IgD-negative memory B cell (primary cell): ENCODE measurements around the gene APAF1. TPM values are rescaled to one million over a fixed set of nuclear protein-coding genes. Genes with fewer than 3 reads are reported as not detected.

Source experiments
- H3K27ac Mint-ChIP-seq, 3 donors: one replicate each; pipeline ENCODE4 v1.8.0; 2020 to 2022; ENCODE audit warnings: mild to moderate bottlenecking in 3 of 3, mixed read lengths in 3 of 3, moderate library complexity in 1 of 3
- H3K27me3 Mint-ChIP-seq: one replicate; pipeline ENCODE4 v1.8.0; 2021; ENCODE audit warnings: mixed read lengths
- H3K36me3 Mint-ChIP-seq: one replicate; pipeline ENCODE4 v1.8.0; 2020; ENCODE audit warnings: mild to moderate bottlenecking, mixed read lengths
- H3K4me1 Mint-ChIP-seq, 3 donors: one replicate each; pipeline ENCODE4 v1.8.0; 2020 to 2022; ENCODE audit warnings: mixed read lengths in 3 of 3, mild to moderate bottlenecking in 1 of 3
- H3K4me3 Mint-ChIP-seq, 4 donors: one replicate each; pipeline ENCODE4 v1.8.0; 2020 to 2022; ENCODE audit warnings: mild to moderate bottlenecking in 4 of 4, mixed read lengths in 4 of 4, moderate library complexity in 3 of 4
- H3K9me3 Mint-ChIP-seq, 3 donors: one replicate each; pipeline ENCODE4 v1.8.0; 2020 to 2021; ENCODE audit warnings: mixed read lengths in 3 of 3, mild to moderate bottlenecking in 1 of 3
- polyA plus RNA-seq: library from polyadenylated mRNA; unstranded; fragments of 300-500 nt; fragmentation: Illumina TruSeq; gene quantifications from one replicate; pipeline ENCODE4 v1.2.3, GENCODE V29; 2021

Gene APAF1
- polyA plus RNA-seq, 1 donor from 2014 or later = 10.6 TPM

DNA sequence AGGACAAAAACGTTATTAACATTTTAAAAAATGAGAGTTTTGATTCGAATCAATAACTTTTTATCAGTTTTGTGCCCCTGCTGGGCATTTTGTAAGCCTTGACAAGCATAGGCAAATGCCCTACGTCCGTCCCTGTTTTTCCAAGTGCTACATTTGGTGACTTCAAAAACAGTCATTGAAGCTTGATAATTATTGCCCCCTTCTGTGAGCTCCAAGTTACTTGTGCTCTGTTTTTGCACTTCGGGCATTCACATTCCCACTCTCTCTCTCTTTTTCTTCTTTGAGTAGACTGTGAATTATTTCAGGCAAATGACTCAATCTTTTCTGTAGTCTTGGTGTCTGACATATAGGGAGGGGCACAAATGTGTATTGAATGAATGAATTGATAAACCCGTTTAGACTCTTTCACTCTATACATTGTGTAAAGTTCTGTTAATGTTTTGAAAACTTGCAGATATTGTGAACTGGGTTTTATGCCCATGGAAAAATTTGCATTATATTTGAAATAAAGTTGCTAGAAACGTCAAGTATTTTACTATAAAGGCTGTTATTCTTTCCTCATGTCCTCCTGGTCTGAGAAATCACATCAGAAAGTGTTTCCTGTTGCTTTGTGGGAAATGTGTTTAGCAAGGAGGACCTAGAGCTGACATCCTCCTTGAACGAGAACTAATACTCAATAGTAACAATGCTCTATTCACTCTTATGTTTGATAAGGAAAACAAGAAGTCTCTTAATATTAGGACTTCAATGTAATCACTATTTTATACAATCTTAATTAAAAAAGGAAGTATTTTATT is 1.4 kb downstream of the APAF1 start:
- Mint-ChIP-seq H3K4me1 (peaks cover 12 to 30% (median 18%) of the 10 kb centered on the region in 3 donors), H3K36me3 (peaks cover 3% of the 10 kb centered on the region)

DNA sequence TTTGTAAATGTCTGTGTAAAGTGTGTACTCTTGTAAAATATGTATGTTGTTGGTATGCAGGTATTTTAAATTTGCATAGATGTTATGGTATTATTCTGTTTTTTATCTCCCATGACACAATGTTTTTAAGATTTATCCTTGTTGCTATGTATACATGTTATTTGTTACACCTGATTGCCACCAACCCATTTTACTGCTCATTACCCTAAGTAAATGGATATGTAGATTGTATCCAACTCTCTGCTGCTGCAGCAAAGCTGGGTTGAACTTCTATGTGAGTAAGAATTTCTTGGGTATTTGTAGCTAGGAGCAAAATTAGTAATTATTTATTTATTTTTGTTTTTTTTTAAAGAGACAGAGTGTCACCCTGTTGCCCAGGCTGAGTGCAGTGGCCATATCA is 6.2 kb downstream of the APAF1 start:
- H3K27me3 Mint-ChIP-seq = no peaks in the 10 kb centered on the region
- no peaks in the 10 kb centered on the region for H3K9me3 Mint-ChIP-seq
- H3K4me1 Mint-ChIP-seq = peaks cover 5 to 15% (median 15%) of the 10 kb centered on the region in 3 donors
- H3K4me3 Mint-ChIP-seq = no peak overlapping the region
- no peaks in the 10 kb centered on the region for H3K36me3 Mint-ChIP-seq
- peak overlapping the region in 1 of 3 donors; percentile 19 for H3K27ac Mint-ChIP-seq

More for the DNA sequence above, 1.4 kb downstream of the APAF1 start:
- Mint-ChIP-seq H3K27me3 (no peaks in the 10 kb centered on the region), H3K9me3 (no peaks in the 10 kb centered on the region), H3K27ac (peak overlapping the region; percentile 76 to 99 (median 89)), H3K4me3 (peak overlapping the region; percentile 98 to 100 (median 98))

- H3K27ac Mint-ChIP-seq = no peak overlapping the region
- H3K4me1 Mint-ChIP-seq = peaks cover 4 to 8% (median 8%) of the 10 kb centered on the region in 3 donors
- H3K9me3 Mint-ChIP-seq = no peaks in the 10 kb centered on the region
- H3K27me3 Mint-ChIP-seq = no peaks in the 10 kb centered on the region
- peak overlapping the region in 1 of 4 donors; percentile 7 for H3K4me3 Mint-ChIP-seq
- H3K36me3 Mint-ChIP-seq = peaks cover 5% of the 10 kb centered on the region
Measured at GRCh38 chr12:98653866-98654493, 8.9 kb downstream of the APAF1 start.

DNA sequence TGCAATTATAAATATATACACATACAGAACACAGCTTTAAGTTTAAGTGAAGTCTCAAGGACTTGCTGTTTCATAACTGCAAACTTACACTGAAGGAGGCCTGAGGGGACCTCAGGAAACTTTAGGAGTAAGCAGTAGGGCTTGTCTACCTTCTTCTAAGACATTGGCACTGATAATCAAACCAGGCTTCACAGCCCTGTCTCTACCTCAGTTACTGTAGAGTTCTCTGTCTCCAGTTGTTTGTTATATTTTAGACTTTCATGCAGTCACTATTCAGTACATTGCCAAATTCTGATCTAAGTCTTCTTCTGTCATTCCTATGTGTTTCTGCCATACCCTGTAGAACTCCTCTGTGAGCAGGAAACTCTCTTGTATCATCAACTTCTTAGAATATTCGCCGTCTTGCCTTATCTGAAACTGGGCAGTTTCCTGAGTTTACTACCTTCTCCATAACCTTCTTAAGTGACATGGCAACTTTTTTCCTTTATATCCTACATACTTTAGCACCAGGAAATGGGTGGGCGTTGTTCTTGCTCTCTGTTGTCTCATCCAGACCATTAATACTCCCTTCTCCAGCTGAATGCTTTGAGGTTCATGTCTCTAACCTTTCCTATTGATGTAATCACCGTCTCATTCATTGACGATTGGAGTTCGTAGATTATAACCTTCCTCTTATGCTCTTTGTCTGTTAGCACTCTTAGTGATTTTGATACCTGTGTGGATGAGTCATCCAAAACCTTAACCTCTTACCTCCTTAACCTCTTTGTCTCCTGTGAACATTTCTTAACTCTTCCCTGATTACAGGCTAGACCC is 11.4 kb downstream of the APAF1 start:
- H3K36me3 Mint-ChIP-seq = peaks cover 7% of the 10 kb centered on the region
- no peaks in the 10 kb centered on the region for H3K9me3 Mint-ChIP-seq
- no peaks in the 10 kb centered on the region for H3K27me3 Mint-ChIP-seq
- no peak overlapping the region for H3K4me3 Mint-ChIP-seq
- H3K27ac Mint-ChIP-seq = peak overlapping the region in 1 of 3 donors; percentile 2
- peaks cover 4 to 8% (median 8%) of the 10 kb centered on the region in 3 donors for H3K4me1 Mint-ChIP-seq

GRCh38 chr12:98660521-98660920 is 15.4 kb downstream of the APAF1 start:
- H3K4me1 Mint-ChIP-seq = peaks cover 0 to 8% (median 3%) of the 10 kb centered on the region in 3 donors
- H3K36me3 Mint-ChIP-seq = peaks cover 7% of the 10 kb centered on the region
- no peaks in the 10 kb centered on the region for H3K27me3 Mint-ChIP-seq
- no peak overlapping the region for H3K27ac Mint-ChIP-seq
- H3K4me3 Mint-ChIP-seq = no peak overlapping the region
- H3K9me3 Mint-ChIP-seq = no peaks in the 10 kb centered on the region

- Mint-ChIP-seq H3K4me3 (no peak overlapping the region), H3K27ac (no peak overlapping the region), H3K9me3 (no peaks in the 10 kb centered on the region), H3K4me1 (peaks cover 0 to 2% (median 0%) of the 10 kb centered on the region in 3 donors), H3K27me3 (no peaks in the 10 kb centered on the region), H3K36me3 (peaks cover 16% of the 10 kb centered on the region)
Measured at GRCh38 chr12:98669751-98670150, 24.7 kb downstream of the APAF1 start.

DNA sequence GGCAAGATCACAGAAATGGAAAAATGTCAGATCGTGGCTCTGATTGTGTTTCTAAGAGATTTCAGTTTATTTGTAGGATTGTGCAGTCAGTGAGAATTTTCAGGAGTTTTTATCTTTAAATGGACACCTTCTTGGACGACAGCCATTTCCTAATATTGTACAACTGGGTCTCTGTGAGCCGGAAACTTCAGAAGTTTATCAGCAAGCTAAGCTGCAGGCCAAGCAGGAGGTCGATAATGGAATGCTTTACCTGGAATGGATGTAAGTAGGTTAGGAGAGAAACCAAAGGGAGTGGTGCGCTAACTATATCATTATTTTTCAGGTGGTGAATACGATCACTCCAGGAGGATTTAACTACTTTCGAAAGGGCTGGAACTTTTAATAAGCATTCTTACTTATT is 26.4 kb downstream of the APAF1 start:
- H3K36me3 Mint-ChIP-seq = peaks cover 18% of the 10 kb centered on the region
- no peaks in the 10 kb centered on the region for H3K27me3 Mint-ChIP-seq
- no peak overlapping the region for H3K27ac Mint-ChIP-seq
- no peak overlapping the region for H3K4me3 Mint-ChIP-seq
- H3K9me3 Mint-ChIP-seq = no peaks in the 10 kb centered on the region
- H3K4me1 Mint-ChIP-seq = peaks cover 0 to 2% (median 0%) of the 10 kb centered on the region in 3 donors

DNA sequence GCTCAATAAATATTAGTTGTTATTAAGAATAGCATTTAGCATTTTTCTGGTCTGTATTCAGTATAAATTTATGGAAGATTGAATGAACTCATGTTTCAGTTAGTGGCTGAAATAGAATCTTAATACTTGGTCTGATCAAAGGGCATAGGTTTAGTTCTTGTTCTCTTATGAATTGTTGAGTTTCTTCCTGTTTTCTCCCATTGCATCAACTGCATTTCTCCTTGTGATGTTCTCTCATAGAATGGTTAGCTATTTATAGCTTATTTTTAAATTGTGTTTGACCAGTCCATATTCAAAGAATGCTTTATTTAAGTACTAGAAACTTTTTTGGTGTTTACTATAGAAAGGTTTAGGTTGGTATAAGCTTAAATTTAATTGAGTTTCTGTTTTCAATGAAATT is 29.8 kb downstream of the APAF1 start:
- H3K27ac Mint-ChIP-seq = no peak overlapping the region
- no peaks in the 10 kb centered on the region for H3K9me3 Mint-ChIP-seq
- H3K36me3 Mint-ChIP-seq = peaks cover 11% of the 10 kb centered on the region
- no peaks in the 10 kb centered on the region for H3K4me1 Mint-ChIP-seq
- no peak overlapping the region for H3K4me3 Mint-ChIP-seq
- H3K27me3 Mint-ChIP-seq = no peaks in the 10 kb centered on the region

DNA sequence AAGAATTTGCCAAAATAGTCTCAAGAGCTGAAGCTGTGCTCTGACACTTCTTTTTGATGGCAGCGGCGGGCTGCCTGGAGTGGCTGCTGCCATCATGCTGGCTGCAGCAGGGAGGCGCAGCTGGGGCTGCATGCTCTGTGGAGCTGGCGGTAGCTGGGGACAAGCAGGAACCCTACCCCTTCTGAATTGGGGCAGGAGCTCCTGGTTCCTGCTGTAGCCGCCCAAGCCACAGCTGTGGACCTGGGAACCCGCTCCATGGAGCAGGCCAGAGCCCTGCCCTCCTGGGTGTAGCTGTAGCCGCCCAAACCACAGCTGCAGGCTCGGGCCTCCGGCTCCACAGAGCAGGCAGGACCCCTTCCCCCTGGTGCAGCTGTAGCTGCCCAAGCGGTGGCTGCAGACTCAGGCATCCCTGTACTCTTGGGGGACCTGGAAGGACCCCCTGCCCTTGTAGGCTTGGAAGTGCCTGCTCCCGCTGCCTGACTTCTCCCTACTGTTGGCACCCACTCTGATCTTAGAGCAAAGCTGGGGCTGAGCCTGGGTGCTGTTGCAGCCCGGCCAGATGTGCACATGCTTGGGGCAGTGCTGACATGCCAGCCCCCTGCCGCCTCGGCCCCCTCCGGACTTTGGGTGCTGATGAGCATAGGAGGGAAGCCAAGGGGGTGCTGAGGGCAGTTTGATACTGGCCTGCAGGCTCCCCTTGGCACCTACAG is 33.3 kb downstream of the APAF1 start:
- Mint-ChIP-seq H3K9me3 (no peaks in the 10 kb centered on the region), H3K36me3 (peaks cover 11% of the 10 kb centered on the region), H3K4me3 (no peak overlapping the region), H3K27me3 (no peaks in the 10 kb centered on the region), H3K27ac (no peak overlapping the region), H3K4me1 (no peaks in the 10 kb centered on the region)

GRCh38 chr12:98678946-98679610 is 34.0 kb downstream of the APAF1 start:
- no peak overlapping the region for H3K4me3 Mint-ChIP-seq
- H3K27ac Mint-ChIP-seq = no peak overlapping the region
- H3K36me3 Mint-ChIP-seq = peaks cover 14% of the 10 kb centered on the region
- H3K4me1 Mint-ChIP-seq = no peaks in the 10 kb centered on the region
- H3K27me3 Mint-ChIP-seq = no peaks in the 10 kb centered on the region
- no peaks in the 10 kb centered on the region for H3K9me3 Mint-ChIP-seq

GRCh38 chr12:98679611-98680005 is 34.5 kb downstream of the APAF1 start:
- Mint-ChIP-seq H3K4me1 (no peaks in the 10 kb centered on the region), H3K9me3 (no peaks in the 10 kb centered on the region), H3K4me3 (no peak overlapping the region), H3K27me3 (no peaks in the 10 kb centered on the region), H3K36me3 (peaks cover 12% of the 10 kb centered on the region), H3K27ac (no peak overlapping the region)

DNA sequence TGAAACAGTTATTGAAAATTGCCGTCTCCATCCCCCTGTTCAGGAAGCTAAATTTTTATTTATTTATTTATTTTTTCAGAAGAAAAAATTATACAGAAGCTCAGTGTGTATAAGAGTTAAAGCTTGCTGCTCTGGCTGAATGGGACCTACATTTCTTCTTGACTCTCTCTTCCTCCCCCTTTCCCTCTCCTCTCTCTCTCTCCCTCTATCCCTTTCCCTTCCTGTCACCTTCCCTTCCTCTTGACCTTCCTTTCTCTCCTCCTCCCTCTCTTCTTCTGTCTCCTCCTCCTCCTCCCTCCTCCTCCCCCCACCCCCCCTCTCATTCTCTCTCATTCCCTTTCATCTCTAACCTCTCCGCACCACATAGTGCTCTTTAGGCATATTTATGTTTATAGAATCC is 39.1 kb downstream of the APAF1 start:
- no peaks in the 10 kb centered on the region for H3K9me3 Mint-ChIP-seq
- H3K4me3 Mint-ChIP-seq = no peak overlapping the region
- no peaks in the 10 kb centered on the region for H3K27me3 Mint-ChIP-seq
- peaks cover 0 to 1% (median 0%) of the 10 kb centered on the region in 3 donors for H3K4me1 Mint-ChIP-seq
- peaks cover 15% of the 10 kb centered on the region for H3K36me3 Mint-ChIP-seq
- no peak overlapping the region for H3K27ac Mint-ChIP-seq

GRCh38 chr12:98686603-98687002 is 41.5 kb downstream of the APAF1 start:
- no peaks in the 10 kb centered on the region for H3K9me3 Mint-ChIP-seq
- peaks cover 0 to 4% (median 2%) of the 10 kb centered on the region in 3 donors for H3K4me1 Mint-ChIP-seq
- H3K27me3 Mint-ChIP-seq = no peaks in the 10 kb centered on the region
- no peak overlapping the region for H3K4me3 Mint-ChIP-seq
- peaks cover 13% of the 10 kb centered on the region for H3K36me3 Mint-ChIP-seq
- H3K27ac Mint-ChIP-seq = no peak overlapping the region

- H3K27me3 Mint-ChIP-seq = no peaks in the 10 kb centered on the region
- H3K36me3 Mint-ChIP-seq = peaks cover 23% of the 10 kb centered on the region
- H3K9me3 Mint-ChIP-seq = peaks cover 0 to 4% (median 3%) of the 10 kb centered on the region in 3 donors
- H3K4me1 Mint-ChIP-seq = peaks cover 3 to 7% (median 5%) of the 10 kb centered on the region in 3 donors
- H3K4me3 Mint-ChIP-seq = peak overlapping the region in 1 of 4 donors; percentile 1
- peak overlapping the region in 1 of 3 donors; percentile 36 for H3K27ac Mint-ChIP-seq
Measured at GRCh38 chr12:98691351-98691750, 46.3 kb downstream of the APAF1 start.
